Measurements from ENCODE around the gene LYST. TPM values are rescaled to one million over a fixed set of nuclear protein-coding genes. Genes with fewer than 3 reads are reported as not detected.

Gene LYST
- polyA plus RNA-seq, 3 donors = 3.1 to 9.4 (median 7.9) TPM

DNA sequence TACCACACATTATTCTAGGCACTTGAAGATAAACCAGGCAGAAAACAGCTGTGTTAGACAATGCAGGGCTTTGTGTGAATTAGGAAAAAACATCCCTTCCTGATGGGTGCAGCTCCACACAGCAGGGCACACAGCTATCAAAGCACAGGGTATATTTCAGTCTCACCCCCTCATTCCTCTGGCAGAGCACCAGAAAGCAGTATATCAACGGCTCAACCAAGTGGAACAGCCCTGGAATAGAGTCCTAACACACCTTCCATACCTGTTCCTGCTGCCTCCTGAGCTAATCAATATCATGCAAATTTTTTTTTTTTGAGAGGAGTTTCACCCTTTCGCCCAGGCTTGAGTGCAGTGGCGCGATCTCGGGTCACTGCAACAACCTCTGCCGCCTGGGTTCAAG is 32.1 kb downstream of the LYST start:
- WGBS, 3 donors = 61 to 92% (median 90%) methylated on average over 6 of the region's 6 CpGs
- H3K27ac ChIP-seq (ENCODE audit: low read depth, low read length) = no peak overlapping the region

DNA sequence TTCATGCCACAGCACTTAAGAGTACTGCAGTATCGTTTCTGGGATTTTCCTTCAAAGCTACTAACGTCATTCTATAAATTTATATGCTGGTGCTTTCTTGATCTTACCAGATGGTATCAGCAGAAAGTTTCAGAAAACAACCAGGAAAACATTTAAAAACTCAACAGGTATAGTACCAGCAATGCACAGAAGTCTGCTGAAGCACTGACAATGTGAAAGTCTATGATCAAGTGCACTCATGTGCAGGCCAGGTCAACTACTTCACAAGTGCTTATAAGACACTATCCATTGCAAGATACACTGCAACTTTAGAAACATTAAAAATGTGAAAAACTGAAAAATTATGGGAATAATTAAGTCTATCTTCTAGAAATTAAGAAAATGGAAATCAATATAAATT is 34.7 kb downstream of the LYST start:
- H3K27ac ChIP-seq (ENCODE audit: low read depth, low read length) = no peak overlapping the region
- 92 to 98% (median 95%) methylated on average over 2 of the region's 2 CpGs for WGBS, 3 donors

GRCh38 chr1:235831148-235831547 is 35.6 kb downstream of the LYST start:
- 54 to 87% (median 66%) methylated on average over 5 of the region's 5 CpGs for WGBS, 3 donors
- no peak overlapping the region for H3K27ac ChIP-seq (ENCODE audit: low read depth, low read length)

GRCh38 chr1:235826102-235826854 is 40.4 kb downstream of the LYST start:
- H3K27ac ChIP-seq (ENCODE audit: low read depth, low read length) = no peak overlapping the region
- WGBS, 3 donors = 69 to 100% (median 99%) methylated on average over 2 of the region's 2 CpGs

- WGBS, 3 donors = 90 to 100% (median 98%) methylated on average over 1 of the region's 1 CpG
Observed at GRCh38 chr1:235825229-235825628, 41.5 kb downstream of the LYST start.

DNA sequence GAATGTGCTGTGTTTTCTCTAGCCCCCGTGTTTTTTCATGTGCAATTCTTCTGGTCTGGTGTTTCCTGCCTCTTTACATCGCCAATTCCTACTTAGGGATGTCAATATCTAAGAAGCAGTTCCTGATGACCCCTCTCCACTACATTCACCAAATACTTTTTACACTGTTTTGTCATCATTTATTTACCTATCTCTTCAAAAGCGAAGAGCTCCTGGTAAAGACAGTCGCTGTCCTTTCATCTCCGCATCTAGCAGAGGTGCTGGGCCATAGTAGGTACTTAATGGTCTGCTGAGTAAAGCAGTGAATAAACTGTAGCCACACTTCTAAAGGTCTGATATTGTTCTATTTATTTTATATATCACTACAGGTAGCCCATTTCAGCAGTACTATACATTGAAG is 43.0 kb downstream of the LYST start:
- H3K27ac ChIP-seq (ENCODE audit: low read depth, low read length) = no peak overlapping the region
- WGBS, 3 donors = 92 to 95% (median 93%) methylated on average over 5 of the region's 5 CpGs

More at GRCh38 chr1:235825229-235825628, 41.5 kb downstream of the LYST start:
- H3K27ac ChIP-seq (ENCODE audit: low read depth, low read length) = no peak overlapping the region

- H3K27ac ChIP-seq (ENCODE audit: low read depth, low read length) = no peak overlapping the region
Observed at GRCh38 chr1:235822685-235823084, 44.0 kb downstream of the LYST start.

DNA sequence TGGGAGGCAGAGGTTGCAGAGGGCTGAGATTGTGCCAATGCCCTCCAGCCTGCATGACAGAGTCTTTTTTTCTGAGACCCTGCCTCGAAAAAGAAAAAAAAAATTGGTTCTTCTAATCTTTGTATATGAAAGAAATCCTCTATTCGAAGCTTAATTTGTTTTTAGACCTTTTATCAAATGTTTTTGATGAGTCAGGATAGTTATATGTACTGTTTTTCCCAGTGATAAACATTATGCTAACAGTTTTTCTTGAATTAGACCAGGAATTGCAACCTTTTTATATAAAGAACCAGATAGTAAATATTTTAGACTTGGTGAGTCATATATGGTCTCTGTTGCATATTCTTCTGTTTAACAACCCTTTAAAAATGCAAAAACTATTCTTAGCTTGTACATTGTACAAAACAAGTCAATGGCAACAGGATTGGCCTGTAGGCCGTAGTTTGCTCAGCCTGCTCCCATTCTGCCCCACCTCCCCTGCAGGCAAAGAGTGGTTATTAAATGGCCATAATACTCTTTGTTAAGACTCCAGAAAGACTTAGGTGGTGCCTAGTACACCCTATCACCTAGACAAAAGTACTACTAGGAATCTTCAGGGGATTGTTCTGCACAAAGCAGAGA is 45.2 kb downstream of the LYST start:
- no peak overlapping the region for H3K27ac ChIP-seq (ENCODE audit: low read depth, low read length)
- WGBS, 3 donors = 91 to 94% (median 92%) methylated on average over 3 of the region's 3 CpGs

DNA sequence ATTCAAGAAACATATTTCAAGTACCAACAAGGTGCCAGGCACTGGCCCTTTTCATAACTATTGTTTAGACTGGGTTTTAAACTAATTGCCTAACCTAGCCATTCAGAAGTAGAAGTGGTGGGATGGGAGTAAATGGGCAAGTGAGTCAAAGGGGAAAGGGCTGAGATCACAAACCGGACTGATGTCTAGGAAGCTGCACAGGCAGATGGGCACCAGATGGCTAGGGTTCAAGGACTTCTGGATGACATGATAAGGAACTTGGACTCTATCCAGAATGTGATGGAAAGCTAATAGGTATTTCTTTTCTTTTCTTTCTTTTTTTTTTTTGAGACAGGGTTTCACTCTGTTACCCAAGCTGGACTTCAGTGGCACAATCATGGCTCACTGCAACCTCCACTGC is 46.6 kb downstream of the LYST start:
- no peak overlapping the region for H3K27ac ChIP-seq (ENCODE audit: low read depth, low read length)
- WGBS, 3 donors = 79 to 100% (median 100%) methylated on average over 1 of the region's 1 CpG

- WGBS, 3 donors = 70 to 87% (median 85%) methylated on average over 5 of the region's 5 CpGs
- no peak overlapping the region for H3K27ac ChIP-seq (ENCODE audit: low read depth, low read length)
Observed at GRCh38 chr1:235818632-235819136, 48.0 kb downstream of the LYST start.

- no peak overlapping the region for H3K27ac ChIP-seq (ENCODE audit: low read depth, low read length)
- 82 to 90% (median 84%) methylated on average over 5 of the region's 5 CpGs for WGBS, 3 donors
Observed at GRCh38 chr1:235817101-235817728, 49.5 kb downstream of the LYST start.

DNA sequence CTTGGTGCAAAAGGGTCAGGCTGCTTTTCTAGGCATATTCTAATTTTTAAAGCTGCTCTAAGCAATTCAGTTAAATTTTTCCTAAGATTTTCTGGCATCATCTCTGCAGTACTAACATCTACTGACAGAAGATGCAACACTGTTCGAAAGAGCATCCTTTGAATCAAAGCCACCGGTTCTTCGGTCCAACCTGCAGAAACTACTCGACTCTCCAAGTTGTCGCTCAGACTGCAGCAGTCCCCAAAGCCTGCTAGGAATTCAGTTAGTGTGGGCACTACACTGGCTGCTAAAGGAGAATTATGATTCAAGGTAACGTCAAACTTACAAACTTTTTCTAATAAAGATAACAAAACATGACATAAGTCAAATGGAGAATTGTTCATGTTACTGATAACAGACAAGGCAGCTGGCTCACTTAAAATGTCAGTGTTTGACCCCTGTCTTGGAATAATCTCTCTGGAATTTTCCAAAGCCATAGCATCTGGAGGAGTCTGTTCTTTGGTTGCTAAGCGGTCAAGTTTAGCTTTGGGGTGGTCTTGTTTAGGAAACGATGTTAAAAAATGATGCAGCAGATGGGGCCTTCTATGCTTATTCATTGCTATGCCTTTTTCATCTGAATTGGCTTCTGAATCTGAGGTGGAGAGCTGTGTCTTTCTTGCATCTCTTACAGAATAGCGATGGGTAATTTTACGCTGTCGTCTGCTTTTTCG is 56.9 kb downstream of the LYST start:
- WGBS, 3 donors = 72 to 80% (median 79%) methylated on average over 12 of the region's 12 CpGs
- no peak overlapping the region for H3K27ac ChIP-seq (ENCODE audit: low read depth, low read length)

DNA sequence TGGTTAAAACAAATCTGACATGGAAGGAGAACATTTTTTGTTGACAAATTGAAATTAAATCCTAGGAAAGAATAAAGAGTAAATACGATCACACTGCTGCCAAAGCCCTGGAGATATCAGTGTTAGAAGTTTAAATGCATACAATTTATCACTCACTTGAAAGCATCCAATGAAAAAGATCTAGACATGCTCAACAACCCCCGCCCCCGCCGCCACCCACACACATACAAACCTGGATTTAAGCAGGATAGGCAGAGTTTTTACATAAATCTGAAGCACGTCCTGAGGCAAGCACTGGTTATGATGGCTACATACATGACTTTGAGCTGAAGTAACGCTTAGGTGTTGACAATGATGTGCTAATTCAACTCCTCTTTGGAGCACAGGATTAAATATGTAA is 58.5 kb downstream of the LYST start:
- WGBS, 3 donors = 92 to 97% (median 93%) methylated on average over 6 of the region's 6 CpGs
- no peak overlapping the region for H3K27ac ChIP-seq (ENCODE audit: low read depth, low read length)

DNA sequence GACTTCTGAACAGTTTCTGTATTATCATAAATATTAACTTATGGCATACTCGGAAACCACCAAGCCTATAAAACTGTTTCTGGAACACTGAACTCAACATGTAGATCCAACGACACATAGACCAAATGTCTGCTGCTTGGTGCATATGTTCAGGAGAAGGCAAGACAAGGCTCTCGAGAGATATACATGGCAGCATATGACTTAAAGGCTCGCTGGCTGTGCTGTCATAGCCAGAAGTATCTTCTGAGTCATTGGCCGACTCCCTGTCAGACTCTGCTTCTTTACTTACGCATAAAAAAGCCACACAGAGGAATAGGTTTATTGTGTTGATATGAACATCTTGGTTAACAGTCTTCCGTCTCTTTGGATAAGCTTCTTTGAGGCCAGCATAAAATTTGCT is 60.6 kb downstream of the LYST start:
- 92 to 96% (median 93%) methylated on average over 7 of the region's 7 CpGs for WGBS, 3 donors
- no peak overlapping the region for H3K27ac ChIP-seq (ENCODE audit: low read depth, low read length)

GRCh38 chr1:235802573-235803346 is 63.9 kb downstream of the LYST start:
- WGBS, 3 donors = 93 to 96% (median 93%) methylated on average over 4 of the region's 4 CpGs
- H3K27ac ChIP-seq (ENCODE audit: low read depth, low read length) = no peak overlapping the region

- 90 to 92% (median 91%) methylated on average over 2 of the region's 2 CpGs for WGBS, 3 donors
- H3K27ac ChIP-seq (ENCODE audit: low read depth, low read length) = no peak overlapping the region
Observed at GRCh38 chr1:235799264-235799663, 67.4 kb downstream of the LYST start.

DNA sequence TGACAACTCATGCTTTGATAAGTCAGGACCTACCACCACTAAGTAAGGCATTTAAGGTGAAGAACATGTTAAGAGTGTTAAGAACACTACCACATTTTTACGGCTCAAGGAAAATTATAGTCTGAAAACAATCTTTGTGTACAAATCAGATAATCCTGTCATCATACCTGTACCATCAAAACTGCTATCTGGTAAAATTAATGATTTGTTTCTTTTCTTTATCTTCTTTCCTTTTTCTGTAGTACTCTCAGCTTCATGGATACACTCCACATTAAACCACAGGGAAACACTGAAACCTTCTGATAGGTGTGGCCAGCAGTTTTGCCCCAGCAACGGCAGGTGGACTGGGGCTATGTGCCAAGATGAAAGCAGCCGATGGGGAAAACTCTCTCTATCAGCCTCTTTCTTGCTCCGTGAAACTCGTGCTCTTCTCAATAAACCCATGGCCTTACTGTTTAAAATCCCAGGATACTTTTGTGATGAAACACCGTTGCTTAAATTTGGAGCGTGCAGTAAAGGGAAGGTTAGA is 75.1 kb downstream of the LYST start:
- 73 to 85% (median 81%) methylated on average over 7 of the region's 7 CpGs for WGBS, 3 donors
- H3K27ac ChIP-seq (ENCODE audit: low read depth, low read length) = no peak overlapping the region

- no peak overlapping the region for H3K27ac ChIP-seq (ENCODE audit: low read depth, low read length)
Observed at GRCh38 chr1:235790123-235790522, 76.6 kb downstream of the LYST start.

Measured in adipose tissue (tissue), 3 donors.